ENCODE measurements around the gene PCDH9. TPM values are rescaled to one million over a fixed set of nuclear protein-coding genes. Genes with fewer than 3 reads are reported as not detected.

The PCDH9 gene
- total and polyA plus RNA-seq, 2 of the 13 experiments (the other 11 are each of a cell fraction or from before 2014, with no cell fraction given), result 0.09 TPM; not detected in 1

DNA sequence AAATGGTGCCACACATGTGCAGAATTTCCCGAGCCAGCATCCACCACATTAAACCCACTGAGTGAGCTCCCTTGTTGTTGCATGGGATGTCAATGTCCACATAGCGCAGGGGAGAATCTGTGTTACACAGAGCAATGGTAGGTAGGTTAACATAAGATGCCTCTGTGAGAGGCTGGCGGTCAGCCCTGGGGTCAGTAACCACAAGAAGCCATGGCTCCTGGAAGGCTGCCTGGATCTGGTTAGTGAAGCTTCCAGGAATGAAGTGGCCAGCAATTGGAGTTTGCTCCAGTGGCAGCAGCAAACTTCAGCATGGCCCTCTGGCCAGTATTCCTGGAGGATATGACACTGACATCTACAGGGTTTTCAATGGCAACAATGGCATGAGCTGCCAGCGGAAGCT, 37.0 kb upstream of the PCDH9 start (continued):
- TF ChIP-seq HNF4G (IDR thresholded peaks at IDR 0.05; ENCODE audit: borderline replicate concordance, low read depth, low read length) (no peak), HNF4G (CRISPR knock-in tag; IDR thresholded peaks at IDR 0.05; ENCODE audit: borderline replicate concordance, low read depth) (no peak), NFE2L2 (IDR thresholded peaks at IDR 0.05; ENCODE audit: low read length) (no peak), ZNF354B (CRISPR knock-in tag; IDR thresholded peaks at IDR 0.05) (no peak)

DNA sequence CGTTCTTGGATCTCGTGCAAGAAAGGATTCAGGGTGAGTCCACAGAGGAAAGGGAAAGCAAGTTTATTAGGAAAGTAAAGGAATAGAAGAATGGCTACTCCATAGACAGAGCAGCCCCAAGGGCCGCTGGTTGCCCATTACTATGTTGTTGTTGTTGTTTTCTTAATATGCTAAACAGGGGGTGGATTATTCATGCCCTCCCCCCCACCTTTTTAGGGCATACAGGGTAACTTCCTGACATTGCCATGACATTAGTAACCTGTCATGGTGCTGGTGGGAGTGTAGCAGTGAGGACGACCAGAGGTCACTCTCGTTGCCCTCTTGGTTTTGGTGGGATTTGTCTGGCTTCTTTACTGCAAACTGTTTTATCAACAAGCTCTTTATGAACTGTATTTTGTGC, 29.1 kb upstream of the PCDH9 start:
- no peak for FAIRE-seq
- no peaks in the 10 kb centered on the region for H3K9me3 ChIP-seq (ENCODE audit: low read length)
- H3K27me3 ChIP-seq (ENCODE audit: control insufficient read depth in 1 of 2, insufficient read depth in 2 of 2, low read length in 2 of 2), result no peaks in the 10 kb centered on the region
- H3K4me3 ChIP-seq (replicated peaks in 1 of 3; ENCODE audit: insufficient read depth in 1 of 3, low read depth in 2 of 3, low read length in 3 of 3), result no peak overlapping the region
- no peak for ATAC-seq
- WGBS (ENCODE audit: low lambda C conversion rate), result 13% methylated on average over 4 of the region's 5 CpGs
- ChIA-PET POLR2A (no interaction called here), CTCF (ENCODE audit: low intra/inter-chr PET ratio, low total read pairs) (no interaction called here)
- no peaks in the 10 kb centered on the region for H3K79me2 ChIP-seq (ENCODE audit: insufficient read depth, low read length)
- no peak overlapping the region for H3K9ac ChIP-seq (ENCODE audit: insufficient read depth, low read depth, low read length)
- no peaks in the 10 kb centered on the region for H3K36me3 ChIP-seq (replicated peaks in 1 of 2; ENCODE audit: control insufficient read depth in 1 of 2, insufficient read depth in 2 of 2, low read length in 2 of 2)
- no peak overlapping the region for H3K4me2 ChIP-seq (ENCODE audit: low read depth, low read length)
- in situ Hi-C loops (cut with HindIII; ENCODE audit: extremely low pct_ligation_motif_present, low pct_unique_long_range_greater_than_20kb), result no loop called here
- no peak overlapping the region for H3K27ac ChIP-seq (ENCODE audit: extremely low read length, insufficient read depth, low read length)
- intact Hi-C loops (cut with micrococcal nuclease; ENCODE audit: unreplicated experiment), result no loop called here
- no peaks in the 10 kb centered on the region for H4K20me1 ChIP-seq (ENCODE audit: insufficient read depth, low read length)
- no peak for DNase-seq (ENCODE audit: low spot score)
- H3K4me1 ChIP-seq (ENCODE audit: insufficient read depth, low read length), result no peaks in the 10 kb centered on the region
- H2AFZ ChIP-seq (ENCODE audit: low read length), result no peak overlapping the region
- BruUV-seq (replicated peaks), result no TSS peak
- TF ChIP-seq ZNF589 (CRISPR knock-in tag; conservative IDR thresholded peaks at IDR 0.05) (no peak), THAP11 (CRISPR knock-in tag; IDR thresholded peaks at IDR 0.05) (no peak), ZNF253 (CRISPR knock-in tag; IDR thresholded peaks at IDR 0.05; ENCODE audit: borderline replicate concordance) (no peak), ZNF326 (CRISPR knock-in tag; IDR thresholded peaks at IDR 0.05; ENCODE audit: borderline replicate concordance) (no peak), ZNF564 (CRISPR knock-in tag; IDR thresholded peaks at IDR 0.05) (no peak), GATAD1 (CRISPR knock-in tag; IDR thresholded peaks at IDR 0.05) (no peak), ARNT (IDR thresholded peaks at IDR 0.05) (no peak), TEAD3 (CRISPR knock-in tag; optimal IDR thresholded peaks at IDR 0.05; ENCODE audit: borderline replicate concordance) (no peak), ZNF775 (CRISPR knock-in tag; IDR thresholded peaks at IDR 0.05; ENCODE audit: borderline replicate concordance) (no peak), AHR (CRISPR knock-in tag; IDR thresholded peaks at IDR 0.05) (no peak), FOXJ3 (CRISPR knock-in tag; IDR thresholded peaks at IDR 0.05; ENCODE audit: borderline replicate concordance) (no peak), ZNF367 (CRISPR knock-in tag; IDR thresholded peaks at IDR 0.05; ENCODE audit: borderline replicate concordance) (no peak), KDM5B (CRISPR knock-in tag; IDR thresholded peaks at IDR 0.05; ENCODE audit: borderline replicate concordance) (no peak), MZF1 (CRISPR knock-in tag; IDR thresholded peaks at IDR 0.05; ENCODE audit: borderline replicate concordance) (no peak)
- TF ChIP-seq, protein P1, sequence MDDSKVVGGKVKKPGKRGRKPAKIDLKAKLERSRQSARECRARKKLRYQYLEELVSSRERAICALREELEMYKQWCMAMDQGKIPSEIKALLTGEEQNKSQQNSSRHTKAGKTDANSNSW (CRISPR knock-in tag; IDR thresholded peaks at IDR 0.05; ENCODE audit: borderline replicate concordance), result no peak
- TF ChIP-seq, protein P2, sequence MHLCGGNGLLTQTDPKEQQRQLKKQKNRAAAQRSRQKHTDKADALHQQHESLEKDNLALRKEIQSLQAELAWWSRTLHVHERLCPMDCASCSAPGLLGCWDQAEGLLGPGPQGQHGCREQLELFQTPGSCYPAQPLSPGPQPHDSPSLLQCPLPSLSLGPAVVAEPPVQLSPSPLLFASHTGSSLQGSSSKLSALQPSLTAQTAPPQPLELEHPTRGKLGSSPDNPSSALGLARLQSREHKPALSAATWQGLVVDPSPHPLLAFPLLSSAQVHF (CRISPR knock-in tag; IDR thresholded peaks at IDR 0.05), result no peak
- TF ChIP-seq, protein P3, sequence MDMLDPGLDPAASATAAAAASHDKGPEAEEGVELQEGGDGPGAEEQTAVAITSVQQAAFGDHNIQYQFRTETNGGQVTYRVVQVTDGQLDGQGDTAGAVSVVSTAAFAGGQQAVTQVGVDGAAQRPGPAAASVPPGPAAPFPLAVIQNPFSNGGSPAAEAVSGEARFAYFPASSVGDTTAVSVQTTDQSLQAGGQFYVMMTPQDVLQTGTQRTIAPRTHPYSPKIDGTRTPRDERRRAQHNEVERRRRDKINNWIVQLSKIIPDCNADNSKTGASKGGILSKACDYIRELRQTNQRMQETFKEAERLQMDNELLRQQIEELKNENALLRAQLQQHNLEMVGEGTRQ (IDR thresholded peaks at IDR 0.05; ENCODE audit: low read depth, low read length), result no peak
- TF ChIP-seq, protein P3 (CRISPR knock-in tag; IDR thresholded peaks at IDR 0.05; ENCODE audit: borderline replicate concordance), result no peak
- TF ChIP-seq, protein P4, sequence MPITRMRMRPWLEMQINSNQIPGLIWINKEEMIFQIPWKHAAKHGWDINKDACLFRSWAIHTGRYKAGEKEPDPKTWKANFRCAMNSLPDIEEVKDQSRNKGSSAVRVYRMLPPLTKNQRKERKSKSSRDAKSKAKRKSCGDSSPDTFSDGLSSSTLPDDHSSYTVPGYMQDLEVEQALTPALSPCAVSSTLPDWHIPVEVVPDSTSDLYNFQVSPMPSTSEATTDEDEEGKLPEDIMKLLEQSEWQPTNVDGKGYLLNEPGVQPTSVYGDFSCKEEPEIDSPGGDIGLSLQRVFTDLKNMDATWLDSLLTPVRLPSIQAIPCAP (CRISPR knock-in tag; IDR thresholded peaks at IDR 0.05; ENCODE audit: low read depth), result no peak
